HG02623 (cell line): ENCODE data around the gene ACMSD.
"Not testable (repeated sequence)": the region's sequence is repeated elsewhere in the genome, so short reads cannot be mapped to it uniquely, and the experiment has no call there.

Source experiments
- ATAC-seq: cut with Tn5 transposase; IDR thresholded peaks from one replicate; pipeline ENCODE4 v1.9.1; 2021; ENCODE audit warnings: moderate library complexity; ENCODE audit not compliant: unreplicated experiment

Gene ACMSD

DNA sequence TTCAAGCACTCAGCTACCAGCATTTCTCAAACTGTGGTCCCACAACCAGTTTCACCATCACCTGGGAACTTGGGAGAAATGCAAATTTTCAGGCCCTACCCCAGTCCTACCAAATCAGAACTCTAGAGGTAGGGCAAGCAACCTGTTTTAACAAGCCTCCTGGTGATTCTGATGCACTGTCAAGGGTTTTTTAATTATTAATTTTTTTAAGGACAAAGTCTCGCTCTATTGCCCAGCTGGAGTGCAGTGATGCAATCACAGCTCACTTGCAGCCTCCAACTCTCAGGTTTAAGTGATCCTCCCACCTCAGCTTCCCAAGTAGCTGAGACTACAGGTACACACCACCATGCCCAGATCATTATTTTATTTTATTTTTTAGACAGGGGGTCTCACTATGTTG is 7.8 kb downstream of the ACMSD start:
- no peak for ATAC-seq

DNA sequence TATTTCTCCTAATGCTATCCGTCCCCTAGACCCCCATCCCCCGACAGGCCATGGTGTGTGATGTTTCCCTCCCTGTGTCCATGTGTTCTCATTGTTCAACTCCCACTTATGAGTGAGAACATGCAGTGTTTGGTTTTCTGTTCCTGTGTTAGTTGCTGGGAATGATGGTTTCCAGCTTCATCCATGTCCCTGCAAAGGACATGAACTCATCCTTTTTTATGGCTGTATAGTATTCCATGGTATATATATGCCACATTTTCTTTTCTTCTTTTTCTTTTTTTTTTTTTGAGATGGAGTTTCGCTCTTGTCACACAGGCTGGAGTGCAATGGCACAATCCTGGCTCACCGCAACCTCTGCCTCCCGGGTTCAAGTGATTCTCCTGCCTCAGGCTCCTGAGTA is 9.2 kb downstream of the ACMSD start:
- ATAC-seq = not testable (repeated sequence)

DNA sequence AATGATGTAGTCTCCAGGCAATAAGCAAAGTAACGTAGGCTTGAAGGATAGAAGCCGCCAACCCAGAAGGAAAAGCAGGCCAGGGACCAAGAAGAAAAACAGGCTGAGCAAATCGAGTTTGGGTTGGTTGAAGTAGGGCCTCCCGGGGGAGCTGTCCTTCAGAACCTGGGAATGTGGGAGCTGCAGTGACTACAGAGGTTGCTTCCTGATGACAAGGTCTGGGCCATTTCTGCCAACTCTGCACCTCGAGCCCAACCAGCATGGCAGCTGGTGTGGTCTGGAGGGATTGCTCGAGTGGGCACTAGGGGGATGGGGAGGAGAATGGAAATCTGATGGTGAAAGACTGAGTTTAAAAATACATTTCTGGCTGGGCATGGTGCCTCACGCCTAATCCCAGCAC is 14.1 kb downstream of the ACMSD start:
- ATAC-seq = no peak

DNA sequence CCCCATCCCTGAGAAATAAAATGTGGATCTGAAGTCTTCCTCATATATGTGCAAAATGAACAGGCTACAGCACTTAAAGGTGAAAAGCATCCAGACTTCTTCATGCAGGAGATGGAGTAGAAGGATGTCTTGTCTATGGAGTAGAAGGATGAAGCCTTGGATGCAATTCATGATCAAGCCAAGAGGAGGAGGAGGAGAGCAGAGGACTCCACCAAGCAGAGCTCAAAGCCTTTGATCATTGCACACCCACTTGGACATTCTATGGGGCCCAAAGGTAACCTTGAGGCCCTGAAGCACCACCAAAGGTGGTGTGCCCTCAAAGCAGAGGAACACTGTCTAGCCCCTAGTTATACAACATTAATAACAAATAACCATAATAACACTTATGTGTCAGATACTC is 17.3 kb downstream of the ACMSD start:
- no peak for ATAC-seq

DNA sequence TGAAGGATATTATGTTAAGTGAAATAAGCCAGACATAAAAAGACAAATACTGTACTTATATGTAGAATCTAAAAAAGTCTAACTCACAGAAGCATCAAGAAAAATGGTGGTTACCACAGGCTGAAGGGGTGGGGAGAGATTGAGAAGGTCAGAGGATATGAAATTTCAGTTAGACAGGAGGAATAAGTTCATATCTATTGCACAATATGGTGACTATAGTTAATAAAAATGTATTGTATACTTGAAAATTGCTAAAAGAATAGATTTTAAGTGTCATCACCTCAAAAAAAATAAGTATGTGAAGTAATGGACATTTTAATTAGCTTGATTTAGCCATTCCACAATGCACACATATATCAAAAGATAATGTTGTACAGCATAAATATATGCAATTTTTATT is 19.8 kb downstream of the ACMSD start:
- ATAC-seq = no peak

DNA sequence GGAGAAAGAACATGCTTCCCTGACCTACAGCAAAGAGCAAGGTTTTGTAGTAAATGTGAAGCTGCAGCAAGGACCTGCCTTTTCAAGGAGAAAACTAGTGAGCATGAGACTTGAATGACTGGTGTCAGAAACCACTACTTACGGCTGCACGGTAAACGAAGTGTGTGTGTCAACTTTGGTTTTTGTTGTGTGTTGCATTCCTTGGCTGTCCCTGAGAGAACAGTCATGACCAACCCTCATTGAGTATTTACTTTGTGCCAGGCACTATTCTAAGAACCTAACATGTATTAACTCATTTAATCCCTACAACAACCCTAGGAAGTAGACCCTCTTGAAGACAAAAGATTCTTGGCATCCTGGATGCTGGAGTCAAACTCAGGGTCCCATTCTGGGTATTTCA is 22.8 kb downstream of the ACMSD start:
- no peak for ATAC-seq

DNA sequence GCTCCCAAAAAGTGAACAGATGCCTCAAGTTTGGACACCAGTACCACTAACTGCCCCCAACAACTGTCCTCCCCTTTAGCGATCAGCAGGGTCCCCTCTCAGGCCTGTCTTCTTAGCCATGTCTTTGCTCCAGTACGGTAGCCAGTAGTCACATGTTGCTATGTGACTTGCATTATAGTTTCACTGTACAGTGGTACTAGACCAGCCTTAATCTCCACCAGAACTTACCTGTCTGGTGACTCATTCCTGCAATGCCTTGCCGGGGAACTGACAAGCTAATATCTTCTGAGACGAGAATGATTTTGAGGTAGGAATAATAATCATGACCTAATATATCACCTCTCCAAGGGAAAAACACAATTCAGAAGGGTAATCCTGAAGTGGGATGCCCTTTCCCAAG is 23.7 kb downstream of the ACMSD start:
- no peak for ATAC-seq

DNA sequence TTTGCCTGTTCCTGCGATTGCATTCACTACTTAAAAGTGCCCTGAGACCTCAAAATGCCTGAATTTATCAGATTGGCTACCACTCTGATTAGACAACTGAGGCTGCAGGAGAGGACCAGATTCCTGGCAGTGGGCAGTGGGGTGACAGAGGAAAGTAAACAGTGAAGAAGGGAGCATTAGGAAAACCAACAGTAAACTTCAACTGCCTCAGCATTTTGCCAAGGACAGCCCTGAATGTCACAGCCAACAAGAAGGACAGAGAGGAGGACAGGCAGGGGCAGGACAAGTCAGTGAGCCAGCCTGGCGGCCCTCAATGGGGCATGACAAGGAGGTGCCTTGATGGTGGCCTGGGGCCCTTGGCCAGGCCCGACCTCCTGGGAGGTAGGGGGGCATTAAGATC is 24.3 kb downstream of the ACMSD start:
- no peak for ATAC-seq

DNA sequence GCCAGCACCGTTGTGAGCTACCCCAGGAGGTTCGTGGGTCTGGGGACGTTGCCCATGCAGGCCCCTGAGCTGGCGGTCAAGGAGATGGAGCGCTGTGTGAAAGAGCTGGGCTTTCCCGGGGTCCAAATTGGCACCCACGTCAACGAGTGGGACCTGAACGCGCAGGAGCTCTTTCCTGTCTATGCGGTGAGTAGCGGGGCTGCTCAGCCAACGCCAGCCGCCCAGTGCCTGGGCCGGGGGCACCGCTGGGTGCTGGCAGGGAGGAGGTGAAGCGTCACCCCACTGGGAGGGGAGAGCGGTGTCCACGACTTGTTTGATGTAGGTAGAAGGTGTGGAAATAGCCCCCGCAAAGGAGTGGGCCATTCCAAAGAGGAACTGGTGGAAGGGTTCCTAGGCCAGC is 25.0 kb downstream of the ACMSD start:
- no peak for ATAC-seq

DNA sequence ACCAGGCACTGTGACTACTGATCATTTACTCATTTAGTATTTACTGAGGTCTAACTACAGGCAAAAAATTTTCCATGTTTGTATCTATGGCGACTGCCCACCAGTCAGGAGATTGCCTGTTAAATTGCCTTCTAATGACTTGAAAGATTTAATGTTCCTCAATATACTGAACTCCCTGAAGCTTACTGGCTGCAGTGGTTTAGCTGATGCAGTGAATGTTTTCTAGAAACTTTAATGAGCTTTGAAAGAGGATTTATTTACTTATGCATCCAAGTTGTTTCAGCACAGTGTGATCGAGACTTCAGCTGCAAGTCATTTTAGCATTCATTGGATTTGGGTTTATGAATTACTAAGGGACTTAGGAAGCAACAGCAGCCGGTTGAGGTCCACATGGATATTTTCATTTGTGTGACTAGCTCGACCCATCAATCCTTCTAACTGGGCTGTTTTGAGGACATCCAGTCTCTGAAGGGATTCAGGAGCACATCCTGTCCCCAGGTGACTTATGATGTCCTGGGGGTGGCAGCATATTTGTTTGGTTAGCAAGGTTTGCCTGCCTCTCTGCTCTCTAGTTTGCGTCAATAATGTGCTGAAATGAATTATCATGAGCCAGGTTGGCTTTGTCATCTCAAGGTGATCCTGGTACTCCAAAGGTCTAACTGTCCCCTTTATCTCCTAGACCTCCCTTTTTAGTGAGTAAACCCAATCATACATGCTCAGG is 26.8 kb downstream of the ACMSD start:
- no peak for ATAC-seq

DNA sequence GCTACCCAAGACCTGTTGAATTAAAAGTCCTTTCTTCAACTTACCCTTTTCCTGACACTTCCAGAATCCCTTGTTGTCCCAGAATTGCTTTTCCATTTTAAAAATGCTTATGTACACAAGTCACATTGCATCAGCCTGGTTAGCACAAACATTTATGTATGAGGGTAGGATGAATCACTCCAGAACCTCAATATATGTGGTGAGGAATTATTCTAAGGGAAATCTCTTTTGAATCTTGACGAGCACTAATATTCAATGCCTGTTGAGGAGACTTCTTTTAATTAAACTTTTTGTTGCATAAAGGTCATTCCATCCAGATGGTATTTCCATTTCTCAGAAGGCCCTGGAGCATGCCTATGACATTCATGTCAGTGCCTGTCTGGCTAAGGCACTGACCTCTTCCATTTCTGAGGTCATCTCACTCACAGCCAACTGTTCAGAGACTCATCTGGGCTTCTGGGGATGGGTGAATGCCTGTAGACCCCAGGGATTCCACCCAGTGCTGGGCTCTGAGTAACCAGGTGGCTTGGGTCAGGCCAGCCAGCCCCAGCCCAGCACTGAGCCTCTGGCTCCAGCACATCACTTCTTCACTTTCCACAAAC is 28.2 kb downstream of the ACMSD start:
- no peak for ATAC-seq

DNA sequence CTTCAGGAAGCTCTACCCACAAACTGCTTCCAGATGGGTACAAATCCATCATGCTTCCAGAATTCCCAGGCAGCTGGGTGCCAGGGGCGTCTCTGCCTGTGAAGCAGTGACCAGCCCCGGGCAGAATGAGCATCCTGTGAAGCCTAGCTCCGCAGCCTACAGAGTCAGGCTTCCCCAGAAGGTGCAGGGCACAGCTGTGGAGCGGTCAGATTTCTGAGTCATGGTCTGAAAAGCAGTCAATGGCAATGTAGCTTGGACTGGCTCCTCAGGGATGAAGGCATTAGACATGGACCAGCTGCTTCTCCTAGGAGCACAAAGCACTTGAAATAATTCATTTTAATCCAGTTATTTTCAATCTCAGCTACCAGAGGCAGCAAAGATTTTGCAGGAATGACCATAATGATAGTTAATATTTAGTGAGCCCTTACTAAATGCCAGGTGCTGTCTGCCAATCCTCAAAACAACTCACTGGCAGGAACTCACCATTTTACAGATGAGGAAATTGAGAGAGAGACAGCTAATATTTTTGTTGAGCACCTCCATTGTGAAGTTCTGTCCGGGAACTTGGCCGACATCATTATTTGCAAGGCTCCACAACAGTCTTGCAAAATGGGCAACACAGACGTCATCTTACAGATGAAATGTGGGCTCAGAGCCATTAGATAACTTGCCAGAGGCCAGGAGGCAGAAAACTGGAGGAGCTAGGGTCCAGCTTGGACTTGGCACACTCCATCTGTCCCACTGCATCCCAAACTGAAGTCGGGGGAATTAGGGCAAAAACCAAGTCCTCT is 31.7 kb downstream of the ACMSD start:
- ATAC-seq = no peak

DNA sequence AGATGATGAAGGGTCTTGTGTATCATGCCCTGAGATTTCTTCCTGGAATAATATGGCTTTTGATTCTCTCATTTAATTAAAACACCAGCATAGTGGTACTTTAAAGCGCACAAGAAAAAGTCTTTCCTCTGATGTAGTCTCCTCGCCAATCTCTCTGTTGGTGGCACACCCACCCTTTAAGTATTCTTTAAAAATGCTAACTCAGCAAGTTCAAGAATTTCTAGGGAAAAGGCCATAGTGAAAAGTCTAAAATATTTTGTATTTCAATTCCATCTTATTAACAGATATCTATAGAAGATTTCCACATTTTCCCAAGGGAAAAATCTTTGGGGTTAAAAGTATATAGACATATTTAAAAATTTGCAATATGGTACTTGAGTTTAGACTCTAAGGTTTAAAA is 34.7 kb downstream of the ACMSD start:
- no peak for ATAC-seq

DNA sequence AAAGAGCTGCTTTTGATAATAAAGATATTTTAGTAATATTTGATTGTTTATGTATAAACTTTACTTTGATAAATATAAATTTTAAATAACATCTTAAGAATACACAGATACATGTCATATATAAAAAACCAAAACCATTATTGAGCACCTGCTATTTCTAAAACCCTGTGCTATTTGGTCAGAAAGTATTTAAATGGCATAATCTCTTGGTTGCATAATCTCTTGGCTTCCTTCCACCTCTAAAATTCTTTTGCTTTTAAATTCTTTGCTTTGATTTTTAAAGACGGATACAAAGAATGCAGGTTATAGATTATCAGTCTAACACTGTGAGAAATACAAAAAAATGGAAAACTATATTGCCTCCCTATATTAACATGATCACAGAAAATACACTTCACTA is 36.9 kb downstream of the ACMSD start:
- no peak for ATAC-seq

DNA sequence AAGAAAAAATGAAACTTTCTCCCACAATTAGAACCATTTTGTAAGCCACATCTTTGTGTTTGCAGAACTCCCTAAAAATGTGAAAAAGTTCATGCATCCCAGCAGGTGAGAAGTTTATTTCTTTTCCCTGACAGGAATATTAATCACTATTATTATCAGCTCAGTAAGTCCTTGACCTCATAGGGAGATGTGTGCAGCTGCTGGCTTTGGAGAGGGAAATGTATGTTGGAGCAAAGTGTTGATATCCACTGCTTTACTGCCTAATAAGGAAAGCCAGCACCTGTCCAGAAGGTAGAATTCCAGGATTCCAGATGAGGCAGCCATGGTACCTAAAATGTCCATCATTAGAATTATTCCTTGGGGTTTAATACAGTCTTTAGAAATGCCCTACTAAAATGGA is 44.4 kb downstream of the ACMSD start:
- no peak for ATAC-seq

DNA sequence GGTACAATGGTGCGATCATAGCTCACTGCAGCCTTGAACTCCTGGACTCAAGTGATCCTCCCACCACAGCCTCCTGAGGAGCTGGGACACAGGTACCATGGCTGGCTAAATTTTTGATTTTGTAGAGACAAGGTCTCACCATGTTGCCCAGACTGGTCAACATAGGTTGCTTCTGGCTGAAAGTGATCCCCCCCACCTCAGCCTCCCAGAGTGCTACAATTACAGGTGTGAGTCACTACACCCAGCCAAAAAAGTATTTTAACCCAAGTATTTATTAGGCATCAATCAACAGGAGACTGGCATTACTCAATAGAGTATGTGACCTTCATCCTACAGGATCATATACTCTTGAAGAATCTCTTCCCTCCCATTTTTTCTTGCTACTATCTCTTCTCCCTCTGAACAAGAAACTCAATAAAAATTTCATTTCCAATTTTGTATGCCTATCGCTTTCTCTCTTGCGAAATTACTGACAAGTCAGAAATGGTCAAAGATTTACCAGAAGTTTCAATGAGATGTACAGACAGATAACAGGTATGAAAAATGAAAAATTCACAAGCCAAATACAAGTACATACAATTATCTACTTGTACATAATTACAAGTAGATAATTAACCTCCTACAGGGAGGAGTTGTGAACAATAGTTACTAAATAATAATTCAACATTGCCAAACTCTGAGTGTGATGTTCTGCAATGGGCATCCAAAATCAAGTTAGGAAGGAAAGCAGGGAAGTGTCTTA is 45.3 kb downstream of the ACMSD start:
- ATAC-seq = no peak

DNA sequence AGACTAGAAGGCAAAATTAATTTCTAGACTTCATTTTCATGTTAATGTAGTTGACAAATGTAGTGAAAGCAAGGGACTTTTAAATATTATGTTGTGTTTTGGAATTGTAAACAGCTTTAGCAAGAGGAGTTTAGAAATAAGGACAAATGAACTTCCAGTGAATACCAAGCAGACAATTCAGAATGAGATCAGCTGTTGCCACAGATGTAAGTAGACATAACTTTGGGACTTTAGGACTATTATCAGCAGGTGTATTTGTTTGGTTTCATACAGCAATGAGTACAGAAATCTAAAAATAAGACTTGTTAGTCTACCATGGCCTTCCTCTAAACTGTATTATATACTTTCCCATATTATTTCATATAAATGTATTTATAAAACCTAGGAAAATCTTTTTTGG is 46.0 kb downstream of the ACMSD start:
- no peak for ATAC-seq

DNA sequence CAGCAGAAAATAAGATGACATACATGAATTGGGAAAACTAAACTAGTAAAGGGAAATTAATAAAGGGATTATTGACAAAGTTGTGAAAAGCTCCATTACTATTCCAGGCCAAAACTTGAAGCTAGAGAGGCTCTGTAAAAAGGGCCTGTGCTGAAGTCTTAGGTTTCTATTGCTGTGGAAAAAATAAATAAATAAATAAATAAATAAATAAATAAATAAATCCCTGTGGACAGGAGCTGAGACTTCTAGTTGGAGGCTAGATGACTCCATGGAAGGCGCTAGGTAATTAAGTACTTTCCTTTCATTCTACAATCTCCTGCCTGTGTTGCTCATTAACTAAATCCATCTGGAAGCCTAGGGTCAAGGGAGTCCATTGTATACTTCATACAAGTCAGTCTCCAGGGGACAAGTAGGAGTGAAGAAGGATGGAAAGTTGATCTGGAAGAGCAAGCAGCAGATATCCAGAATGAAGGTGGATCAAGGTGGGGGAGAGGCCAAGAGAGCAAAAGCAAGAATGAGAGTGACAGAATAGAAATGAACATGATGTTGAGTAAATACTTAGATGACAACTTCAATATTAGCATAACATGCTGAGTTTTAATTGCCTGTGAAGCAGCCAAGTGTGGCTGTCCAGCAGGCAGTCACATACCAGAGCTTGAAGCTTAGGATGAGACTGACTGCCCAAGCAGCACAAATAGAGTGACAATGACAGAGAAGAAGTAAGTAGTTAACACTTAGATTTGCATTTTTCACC is 54.0 kb downstream of the ACMSD start:
- ATAC-seq = no peak

DNA sequence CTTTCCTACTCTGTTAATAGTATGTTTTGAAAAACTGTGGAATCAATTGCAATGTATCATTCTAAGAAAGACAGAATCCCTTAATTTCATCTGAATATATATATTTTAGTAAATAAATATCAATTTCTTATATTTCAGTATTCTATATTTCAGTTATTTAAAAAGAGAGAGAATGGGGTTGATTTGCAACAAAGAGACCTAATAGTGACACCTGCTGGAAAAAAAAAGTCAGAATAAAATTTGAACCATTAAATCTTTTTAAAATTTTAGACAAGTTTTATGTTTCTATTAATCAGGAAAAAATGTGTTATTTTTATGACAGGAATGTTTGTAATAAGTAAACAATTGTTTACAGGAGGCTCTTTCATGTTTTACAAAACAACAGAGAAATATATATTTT is 59.5 kb downstream of the ACMSD start:
- no peak for ATAC-seq

DNA sequence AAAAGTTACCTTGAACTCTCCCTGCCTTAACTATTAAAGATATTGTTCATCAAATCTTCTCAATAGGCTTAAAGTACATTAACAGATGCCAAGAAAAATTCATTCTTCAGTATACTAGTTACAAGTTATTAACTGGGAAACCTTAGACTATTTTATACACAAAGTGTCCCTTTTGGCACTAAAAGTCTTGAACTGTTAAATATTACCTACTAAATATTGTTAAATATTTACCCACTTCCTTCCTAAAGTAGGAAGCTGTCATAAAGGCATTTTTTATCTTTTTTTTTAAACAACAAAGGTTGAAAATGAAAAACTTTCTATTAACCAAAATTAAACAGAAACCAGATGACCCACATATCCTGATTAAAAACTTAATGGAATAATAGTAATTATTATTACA is 60.8 kb downstream of the ACMSD start:
- ATAC-seq = no peak

DNA sequence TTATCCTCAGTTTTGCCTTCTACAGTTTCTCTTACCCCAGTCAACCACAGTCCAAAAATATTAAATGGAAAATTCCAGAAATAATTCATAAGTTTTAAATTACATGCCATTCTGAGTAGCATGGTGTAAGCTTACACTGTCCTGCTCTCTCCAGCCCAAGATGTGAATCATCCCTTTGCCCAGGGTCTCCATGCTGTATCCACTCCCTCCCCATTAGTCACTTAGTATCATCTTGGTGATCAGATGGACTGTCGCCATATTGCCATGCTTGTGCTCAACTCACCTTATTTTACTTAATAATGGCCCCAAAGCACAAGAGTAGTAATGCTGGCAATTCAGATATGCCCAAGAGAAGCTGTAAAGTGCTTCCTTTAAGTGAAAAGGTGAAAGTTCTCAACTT is 61.7 kb downstream of the ACMSD start:
- no peak for ATAC-seq
